HG02938 (cell line): Measurements from ENCODE around the gene KHK.

Experiments
- ATAC-seq: cut with Tn5 transposase; IDR thresholded peaks from one replicate; pipeline ENCODE4 v1.9.1; 2021; ENCODE audit warnings: mild to moderate bottlenecking, moderate library complexity; ENCODE audit not compliant: unreplicated experiment

The KHK gene

GRCh38 chr2:27149570-27150405, 63.2 kb downstream of the KHK start:
- ATAC-seq = no peak
